Measurements from ENCODE around the gene IQSEC1.

DNA sequence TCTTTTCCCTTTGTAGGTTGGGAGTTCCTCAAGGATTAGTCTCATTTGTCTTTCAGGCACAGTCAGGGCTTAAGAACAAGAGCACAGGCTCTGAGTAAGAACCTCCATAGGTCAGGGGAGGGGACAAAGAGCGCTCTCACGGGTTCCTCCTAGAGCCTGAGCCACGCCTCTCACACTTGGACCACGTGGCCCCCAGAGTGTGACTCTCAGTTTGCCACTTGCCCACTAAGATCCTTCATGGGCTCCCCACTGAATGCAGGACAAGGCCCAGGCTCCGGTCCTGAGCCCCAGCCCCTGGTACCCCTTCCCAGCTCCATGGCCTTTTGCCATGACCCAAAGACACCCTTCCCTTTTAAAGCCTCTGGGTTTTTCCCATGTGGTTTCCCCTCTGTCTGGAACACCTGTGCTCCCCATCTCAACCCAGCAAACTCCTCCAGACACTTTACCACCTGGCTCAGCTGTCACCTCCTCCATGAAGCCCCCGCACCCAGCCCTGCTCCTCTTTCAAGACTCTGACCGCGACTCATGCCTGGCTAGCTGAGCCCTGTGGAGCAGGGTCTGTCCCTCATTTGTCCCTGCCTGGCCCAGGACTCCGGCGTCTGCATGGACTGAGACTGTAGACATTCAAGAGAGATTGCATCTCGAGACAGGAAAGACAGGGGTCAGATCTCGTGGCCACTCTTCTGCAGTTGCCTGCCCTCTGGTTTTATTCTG is 32.7 kb downstream of the IQSEC1 start:
- TF ChIP-seq, protein P1, sequence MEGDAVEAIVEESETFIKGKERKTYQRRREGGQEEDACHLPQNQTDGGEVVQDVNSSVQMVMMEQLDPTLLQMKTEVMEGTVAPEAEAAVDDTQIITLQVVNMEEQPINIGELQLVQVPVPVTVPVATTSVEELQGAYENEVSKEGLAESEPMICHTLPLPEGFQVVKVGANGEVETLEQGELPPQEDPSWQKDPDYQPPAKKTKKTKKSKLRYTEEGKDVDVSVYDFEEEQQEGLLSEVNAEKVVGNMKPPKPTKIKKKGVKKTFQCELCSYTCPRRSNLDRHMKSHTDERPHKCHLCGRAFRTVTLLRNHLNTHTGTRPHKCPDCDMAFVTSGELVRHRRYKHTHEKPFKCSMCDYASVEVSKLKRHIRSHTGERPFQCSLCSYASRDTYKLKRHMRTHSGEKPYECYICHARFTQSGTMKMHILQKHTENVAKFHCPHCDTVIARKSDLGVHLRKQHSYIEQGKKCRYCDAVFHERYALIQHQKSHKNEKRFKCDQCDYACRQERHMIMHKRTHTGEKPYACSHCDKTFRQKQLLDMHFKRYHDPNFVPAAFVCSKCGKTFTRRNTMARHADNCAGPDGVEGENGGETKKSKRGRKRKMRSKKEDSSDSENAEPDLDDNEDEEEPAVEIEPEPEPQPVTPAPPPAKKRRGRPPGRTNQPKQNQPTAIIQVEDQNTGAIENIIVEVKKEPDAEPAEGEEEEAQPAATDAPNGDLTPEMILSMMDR (conservative IDR thresholded peaks at IDR 0.05 in 1 of 2, IDR thresholded peaks at IDR 0.05 in 1 of 2; ENCODE audit: low read depth in 1 of 2, low read length in 2 of 2) = no peak
- TF ChIP-seq EZH2 (IDR thresholded peaks at IDR 0.05; ENCODE audit: low read length, missing control alignments) = no peak
